K562 (cell line): ENCODE results near the gene LSM14B. TPM values are rescaled to one million over a fixed set of nuclear protein-coding genes. Genes with fewer than 3 reads are reported as not detected.
A peak's percentile ranks its signal among the peaks of the same experiment; 100 is the strongest.

Experiments used
- AFF4 ChIP-seq: sonication (generic); formaldehyde crosslinking; IDR thresholded peaks from 2 replicates; pipeline ENCODE4 v1.8.0; 2023; ENCODE audit warnings: mild to moderate bottlenecking, missing genetic modification reagents
- CBX1 ChIP-seq: sonication (generic); IDR thresholded peaks from 2 replicates; pipeline ENCODE4 v1.6.1; 2016; ENCODE audit warnings: antibody characterized with exemption, low read depth, mild to moderate bottlenecking
- CBX3 ChIP-seq, 2 experiments: IDR thresholded peaks; 1 replicate in 1 of 2; 2 replicates in 1 of 2; pipeline ENCODE4 v1.6.1; 2012; ENCODE audit warnings: inconsistent platforms in 2 of 2, low read length in 2 of 2, borderline replicate concordance in 1 of 2, control low read depth in 1 of 2
- CC2D1A ChIP-seq: fragments of 450-650 bp; IDR thresholded peaks from 2 replicates; pipeline ENCODE4 v1.6.1; 2017; ENCODE audit warnings: mild to moderate bottlenecking
- DIDO1 ChIP-seq: fragments of 450-650 bp; IDR thresholded peaks from 2 replicates; pipeline ENCODE4 v1.6.1; 2016; ENCODE audit warnings: low read depth, missing biosample characterization, missing genetic modification characterization
- JUND ChIP-seq, 2 experiments: IDR thresholded peaks; 2 replicates in 1 of 2; 3 replicates in 1 of 2; pipeline ENCODE4 v1.6.1; 2011; ENCODE audit warnings: borderline replicate concordance in 2 of 2, low read depth in 2 of 2, low read length in 2 of 2, improper control_type of control experiment in 1 of 2, missing biosample characterization in 1 of 2, missing genetic modification characterization in 1 of 2, missing genetic modification reagents in 1 of 2
- KDM1A ChIP-seq, 2 experiments: fragments of 450-650 bp; IDR thresholded peaks; 2 replicates each; pipeline ENCODE4 v1.6.1; 2016; ENCODE audit warnings: mild to moderate bottlenecking in 2 of 2
- LARP7 ChIP-seq: fragments of 450-650 bp; IDR thresholded peaks from 2 replicates; pipeline ENCODE4 v1.6.1; 2016
- MED1 ChIP-seq: sonication (generic); formaldehyde crosslinking; IDR thresholded peaks from 2 replicates; pipeline ENCODE4 v1.8.1; 2023; ENCODE audit warnings: missing genetic modification reagents, borderline replicate concordance
- NCOA1 ChIP-seq: fragments of 450-650 bp; IDR thresholded peaks from 2 replicates; pipeline ENCODE4 v1.6.1; 2016; ENCODE audit warnings: low read depth
- NCOA6 ChIP-seq: fragments of 450-650 bp; IDR thresholded peaks from 2 replicates; pipeline ENCODE4 v1.6.1; 2017; ENCODE audit warnings: mild to moderate bottlenecking
- NFIC ChIP-seq: fragments of 450-650 bp; IDR thresholded peaks from 2 replicates; pipeline ENCODE4 v1.6.1; 2017; ENCODE audit warnings: mild to moderate bottlenecking, inconsistent platforms
- PHF8 ChIP-seq: fragments of 200-600 bp; sonication (generic); IDR thresholded peaks from 2 replicates; pipeline ENCODE4 v1.6.1; 2012; ENCODE audit warnings: mixed run types, mild to moderate bottlenecking, inconsistent platforms, low read length, moderate library complexity, borderline replicate concordance
- PURB ChIP-seq: sonication (generic); formaldehyde crosslinking; IDR thresholded peaks from 2 replicates; pipeline ENCODE4 v1.9.0; 2021; ENCODE audit warnings: low read depth, mild to moderate bottlenecking, missing genetic modification reagents
- RNF2 ChIP-seq: sonication (generic); IDR thresholded peaks from 2 replicates; pipeline ENCODE4 v1.6.1; 2016
- SAFB ChIP-seq: fragments of 200-400 bp; formaldehyde crosslinking; IDR thresholded peaks from 2 replicates; pipeline ENCODE4 v1.6.1; 2017; ENCODE audit warnings: low read depth, low read length, borderline replicate concordance
- SMAD2 ChIP-seq: fragments of 150-350 bp; IDR thresholded peaks from 2 replicates; pipeline ENCODE4 v1.6.1; 2014; ENCODE audit warnings: low read depth, mild to moderate bottlenecking, low read length
- SMC3 ChIP-seq: conservative IDR thresholded peaks from 2 replicates; pipeline ENCODE4 v1.6.1; 2011; ENCODE audit warnings: low read depth, low read length, improper control_type of control experiment; ENCODE audit not compliant: insufficient read depth
- SPI1 ChIP-seq: IDR thresholded peaks from 2 replicates; pipeline ENCODE4 v1.6.1; 2011; ENCODE audit warnings: low read depth, low read length, control low read depth, borderline replicate concordance
- SUPT5H ChIP-seq: fragments of 450-650 bp; IDR thresholded peaks from 2 replicates; pipeline ENCODE4 v1.6.1; 2016
- TAF9B ChIP-seq: fragments of 450-650 bp; IDR thresholded peaks from 2 replicates; pipeline ENCODE4 v1.6.1; 2018; ENCODE audit warnings: mild to moderate bottlenecking; ENCODE audit not compliant: partially characterized antibody
- ZBTB7A ChIP-seq: IDR thresholded peaks from 2 replicates; pipeline ENCODE4 v1.6.1; 2011; ENCODE audit warnings: low read depth, mild to moderate bottlenecking, low read length, moderate library complexity, borderline replicate concordance; ENCODE audit not compliant: control insufficient read depth
- ZNF143 ChIP-seq: sonication (generic); formaldehyde crosslinking; IDR thresholded peaks from 2 replicates; pipeline ENCODE4 v1.9.0; 2022; ENCODE audit warnings: mild to moderate bottlenecking, missing genetic modification reagents
- ZNF23 ChIP-seq: fragments of 250-450 bp; sonication (Bioruptor Pico); IDR thresholded peaks from 2 replicates; pipeline ENCODE4 v1.4.0; 2020; ENCODE audit warnings: mild to moderate bottlenecking
- ZNF311 ChIP-seq: fragments of 250-450 bp; sonication (Bioruptor Pico); IDR thresholded peaks from 2 replicates; pipeline ENCODE4 v1.4.0; 2020; ENCODE audit warnings: mild to moderate bottlenecking, moderate library complexity
- ZNF507 ChIP-seq: conservative IDR thresholded peaks from 2 replicates; pipeline ENCODE4 v1.6.1; 2017; ENCODE audit warnings: missing genetic modification characterization, missing compliant biosample characterization
- polyA plus RNA-seq, 8 experiments: library from polyadenylated mRNA; depleted of rRNA in 4 of 8; stranded (reverse) in 5 of 8; unstranded in 3 of 8; fragments of >200 nt; fragmentation: Nextera tagmentation in 2 of 8; fragmentation: Illumina TruSeq in 1 of 8; extraction: Ambion mirVana in 2 of 8; extraction: Trizol in 1 of 8; gene quantifications; 2 replicates each; pipeline versions ENCODE4 v1.2.1 to v1.2.3, GENCODE V29; 2011 to 2014; ENCODE audit warnings: inconsistent platforms in 1 of 8, missing spikeins in 1 of 8
- total RNA-seq, 7 experiments: library from RNA; depleted of rRNA in 6 of 7; stranded (reverse); fragments of >200 nt in 6 of 7; fragmentation: Illumina TruSeq in 2 of 7; extraction: Trizol in 2 of 7; gene quantifications; 2 replicates each; pipeline versions ENCODE4 v1.2.1 to v1.2.3, GENCODE V29; 2011 to 2021; ENCODE audit warnings: low replicate concordance in 1 of 7

Gene LSM14B
- total and polyA plus RNA-seq, 9 of the 15 experiments (the other 6 are each of a cell fraction or from before 2014, with no cell fraction given), result 0.66 to 36.0 (median 20.2) TPM

DNA sequence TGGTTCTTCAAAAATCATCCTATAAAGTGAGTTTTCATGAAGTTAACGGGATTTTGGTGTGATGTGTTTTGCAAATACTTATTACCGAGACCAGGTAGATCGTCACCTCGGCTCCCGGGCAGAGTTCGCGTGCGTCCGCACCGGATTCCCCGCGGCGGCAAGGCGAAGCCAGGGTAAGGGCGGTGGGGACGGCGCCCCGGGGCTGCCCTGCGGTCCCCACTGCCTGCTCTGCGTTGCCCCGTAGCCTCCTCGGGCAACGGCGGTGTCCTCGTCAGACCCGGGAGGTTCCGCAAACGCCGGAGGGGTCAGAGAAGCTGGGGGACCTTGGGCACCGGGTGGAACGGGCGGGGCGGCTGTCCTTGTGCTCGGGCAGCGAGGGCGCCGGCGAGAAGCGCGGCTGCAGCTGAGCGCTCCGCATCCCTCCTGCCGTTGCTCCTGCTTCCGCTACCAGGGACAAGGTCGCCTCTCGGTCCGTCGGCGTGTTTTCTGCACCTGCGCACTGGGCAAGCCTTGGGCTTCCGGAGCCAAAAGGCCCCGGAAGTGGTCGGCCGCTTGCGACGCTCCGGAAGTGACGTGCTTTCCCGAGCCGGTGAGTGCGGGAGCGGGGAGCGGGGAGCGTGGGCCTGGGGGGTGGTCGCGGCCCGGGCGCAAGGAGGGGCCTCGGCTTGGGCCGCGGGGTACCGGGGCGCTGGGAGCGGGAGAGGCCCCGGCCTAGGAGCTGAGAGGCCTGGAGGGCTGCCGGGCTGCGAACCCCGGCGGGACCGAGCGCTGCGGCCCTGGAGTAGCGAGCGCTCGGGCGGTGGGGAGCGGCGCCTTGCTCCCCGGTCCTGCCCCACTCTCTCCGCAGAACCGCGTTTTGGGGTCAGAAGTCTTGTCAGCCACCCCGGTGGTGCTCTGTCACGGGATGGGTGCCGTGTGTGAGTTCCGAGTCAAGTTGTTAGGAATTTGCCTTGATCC is 60.5 kb downstream of the LSM14B start, which contains the start of gene MTG2 (continued):
- TF ChIP-seq ZNF143 (CRISPR knock-in tag), result no peak
- TF ChIP-seq PURB (CRISPR knock-in tag), result no peak
- TF ChIP-seq CBX1, result no peak
- 0 out of 2 replicates have a peak, but pooled peaks have one; percentile 56 for TF ChIP-seq DIDO1 (tag)
- TF ChIP-seq NCOA1, result peak; percentile 60; the same call in 1 of the 2 replicates
- no peak for TF ChIP-seq ZNF23 (CRISPR knock-in tag)
- TF ChIP-seq MED1 (CRISPR knock-in tag), result no peak
- TF ChIP-seq CBX3 (IDR thresholded peaks at IDR 0.05; ENCODE audit: borderline replicate concordance in 1 of 2, low read length in 2 of 2), result peak in 1 of 2 experiments; percentile 31; a peak in 1 of 3 replicates
- TF ChIP-seq NCOA6, result no peak
- TF ChIP-seq SAFB, result 0 out of 2 replicates have a peak, but pooled peaks have one; percentile 32
- TF ChIP-seq SMC3, result no peak
- TF ChIP-seq NFIC, result peak; percentile 32
- peak; percentile 94 for TF ChIP-seq ZBTB7A
- peak; percentile 96; the same call in 1 of the 2 replicates for TF ChIP-seq PHF8
- peak; percentile 39; the same call in 1 of the 2 replicates for TF ChIP-seq RNF2
- TF ChIP-seq ZNF311, result no peak
- TF ChIP-seq AFF4 (CRISPR knock-in tag), result no peak; the same call in 1 of the 2 replicates
- TF ChIP-seq CC2D1A, result peak; percentile 89; the same call in 1 of the 2 replicates
- TF ChIP-seq KDM1A (IDR thresholded peaks at IDR 0.05), result no peak
- 0 out of 2 replicates have a peak, but pooled peaks have one; percentile 20 for TF ChIP-seq SPI1
- TF ChIP-seq TAF9B, result peak; percentile 82
- TF ChIP-seq JUND (IDR thresholded peaks at IDR 0.05; ENCODE audit: borderline replicate concordance, low read depth, low read length), result peak; percentile 50; the same call in 1 of the 2 replicates
- peak; percentile 26; the same call in 1 of the 3 replicates for TF ChIP-seq JUND (tag; IDR thresholded peaks at IDR 0.05; ENCODE audit: borderline replicate concordance, low read depth, low read length)
- TF ChIP-seq SMAD2, result no peak
- peak; percentile 71; the same call in 1 of the 2 replicates for TF ChIP-seq LARP7
- TF ChIP-seq SUPT5H, result peak; percentile 98
- no peak for TF ChIP-seq ZNF507 (tag)
